ENCODE results near the gene WDFY3. TPM values are rescaled to one million over a fixed set of nuclear protein-coding genes. Genes with fewer than 3 reads are reported as not detected.

WDFY3 gene
- total RNA-seq, 2 experiments from 2014 or later = 0.09 to 0.38 TPM

DNA sequence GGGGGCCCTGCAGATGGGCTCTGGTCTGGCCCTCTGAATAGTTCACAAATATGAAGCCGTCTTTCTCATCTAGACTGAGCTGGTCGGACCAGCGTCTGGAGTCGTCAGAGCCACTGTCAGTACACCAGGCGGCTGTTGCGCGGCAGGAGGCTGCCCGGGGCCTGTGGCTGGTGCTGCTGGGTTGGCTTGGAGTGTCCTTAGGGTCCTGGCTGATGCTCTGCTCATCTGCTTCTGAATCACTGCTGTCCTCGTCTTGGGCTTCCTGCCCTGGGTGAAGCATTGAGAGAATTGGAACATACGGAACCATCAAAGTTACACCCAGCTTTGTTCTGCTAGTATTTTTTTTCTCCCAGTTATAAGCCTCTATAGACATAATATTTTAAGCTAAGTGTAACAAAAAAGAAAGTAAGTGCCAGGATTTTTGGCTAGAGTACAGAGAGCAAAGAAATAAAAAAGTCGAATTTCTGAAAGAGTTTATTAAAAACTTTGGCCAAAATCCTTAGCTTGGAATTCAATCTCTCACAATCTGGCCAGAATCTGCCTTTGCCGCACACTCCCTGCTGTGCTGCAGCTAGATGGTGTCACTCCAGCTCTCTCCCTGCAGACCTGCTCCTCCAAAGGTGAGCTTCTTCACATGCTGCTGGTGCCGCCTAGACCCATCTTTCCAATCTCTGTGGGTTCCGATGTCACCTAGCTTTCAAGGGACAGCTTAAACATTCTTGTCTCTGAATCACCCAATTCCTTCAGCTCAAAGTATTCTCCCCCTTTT is 287.3 kb downstream of the WDFY3 start:
- ATAC-seq = no peak
- TF ChIP-seq, protein P1, sequence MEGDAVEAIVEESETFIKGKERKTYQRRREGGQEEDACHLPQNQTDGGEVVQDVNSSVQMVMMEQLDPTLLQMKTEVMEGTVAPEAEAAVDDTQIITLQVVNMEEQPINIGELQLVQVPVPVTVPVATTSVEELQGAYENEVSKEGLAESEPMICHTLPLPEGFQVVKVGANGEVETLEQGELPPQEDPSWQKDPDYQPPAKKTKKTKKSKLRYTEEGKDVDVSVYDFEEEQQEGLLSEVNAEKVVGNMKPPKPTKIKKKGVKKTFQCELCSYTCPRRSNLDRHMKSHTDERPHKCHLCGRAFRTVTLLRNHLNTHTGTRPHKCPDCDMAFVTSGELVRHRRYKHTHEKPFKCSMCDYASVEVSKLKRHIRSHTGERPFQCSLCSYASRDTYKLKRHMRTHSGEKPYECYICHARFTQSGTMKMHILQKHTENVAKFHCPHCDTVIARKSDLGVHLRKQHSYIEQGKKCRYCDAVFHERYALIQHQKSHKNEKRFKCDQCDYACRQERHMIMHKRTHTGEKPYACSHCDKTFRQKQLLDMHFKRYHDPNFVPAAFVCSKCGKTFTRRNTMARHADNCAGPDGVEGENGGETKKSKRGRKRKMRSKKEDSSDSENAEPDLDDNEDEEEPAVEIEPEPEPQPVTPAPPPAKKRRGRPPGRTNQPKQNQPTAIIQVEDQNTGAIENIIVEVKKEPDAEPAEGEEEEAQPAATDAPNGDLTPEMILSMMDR (IDR thresholded peaks at IDR 0.05) = no peak
- intact Hi-C loops (cut with micrococcal nuclease) = no loop called here
- Mint-ChIP-seq H3K27me3 (no peaks in the 10 kb centered on the region), H3K4me1 (ENCODE audit: low read depth) (peaks cover 13% of the 10 kb centered on the region), H3K36me3 (ENCODE audit: low read depth) (no peaks in the 10 kb centered on the region), H3K9me3 (no peaks in the 10 kb centered on the region), H3K4me3 (no peak overlapping the region), H3K27ac (no peak overlapping the region)
- ChIA-PET CTCF (no interaction called here), POLR2A (no interaction called here)
- DNase-seq = no peak

DNA sequence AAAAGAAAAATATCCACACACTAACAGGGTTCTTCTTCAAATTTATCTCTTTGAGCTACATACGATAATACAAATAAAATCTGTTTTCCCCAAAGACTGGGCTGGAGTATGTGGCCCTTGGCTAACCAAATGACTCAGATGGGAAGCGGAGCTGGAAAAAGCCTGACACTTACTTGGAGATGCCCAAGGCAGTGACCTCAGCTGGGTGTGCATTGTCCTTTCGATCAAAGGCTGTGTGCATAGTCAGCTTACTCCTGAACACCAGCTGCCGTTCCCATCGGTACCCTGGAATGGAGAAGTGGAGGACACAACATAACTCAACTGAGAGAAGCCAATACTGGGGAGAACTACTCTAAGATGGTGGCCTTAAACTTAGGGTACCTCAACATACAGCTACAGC is 288.5 kb downstream of the WDFY3 start:
- TF ChIP-seq, protein P1 (IDR thresholded peaks at IDR 0.05) = no peak
- no peak for DNase-seq
- Mint-ChIP-seq H3K4me1 (ENCODE audit: low read depth) (peaks cover 11% of the 10 kb centered on the region), H3K36me3 (ENCODE audit: low read depth) (no peaks in the 10 kb centered on the region), H3K27me3 (no peaks in the 10 kb centered on the region), H3K27ac (no peak overlapping the region), H3K4me3 (no peak overlapping the region), H3K9me3 (no peaks in the 10 kb centered on the region)
- POLR2A ChIA-PET = no interaction called here
- no peak for ATAC-seq
- CTCF ChIA-PET = no interaction called here
- intact Hi-C loops (cut with micrococcal nuclease) = no loop called here

- intact Hi-C loops (cut with micrococcal nuclease) = no loop called here
- no peaks in the 10 kb centered on the region for H3K27me3 Mint-ChIP-seq
- no peak overlapping the region for H3K4me3 Mint-ChIP-seq
- H3K36me3 Mint-ChIP-seq (ENCODE audit: low read depth) = no peaks in the 10 kb centered on the region
- no peak overlapping the region for H3K27ac Mint-ChIP-seq
- ChIA-PET POLR2A (no interaction called here), CTCF (no interaction called here)
- no peak for ATAC-seq
- TF ChIP-seq, protein P1 (IDR thresholded peaks at IDR 0.05) = no peak
- no peaks in the 10 kb centered on the region for H3K9me3 Mint-ChIP-seq
- no peak for DNase-seq
- H3K4me1 Mint-ChIP-seq (ENCODE audit: low read depth) = peaks cover 11% of the 10 kb centered on the region
Measured at GRCh38 chr4:84677093-84677492, 289.4 kb downstream of the WDFY3 start.

GRCh38 chr4:84673475-84674240 is 292.8 kb downstream of the WDFY3 start:
- ATAC-seq (no peak), DNase-seq (no peak)
- Mint-ChIP-seq H3K27ac (no peak overlapping the region), H3K27me3 (no peaks in the 10 kb centered on the region), H3K9me3 (no peaks in the 10 kb centered on the region), H3K4me3 (no peak overlapping the region), H3K4me1 (ENCODE audit: low read depth) (no peaks in the 10 kb centered on the region), H3K36me3 (ENCODE audit: low read depth) (no peaks in the 10 kb centered on the region)
- TF ChIP-seq, protein P1 (IDR thresholded peaks at IDR 0.05) = no peak
- intact Hi-C loops (cut with micrococcal nuclease) = no loop called here
- ChIA-PET POLR2A (no interaction called here), CTCF (no interaction called here)

- Mint-ChIP-seq H3K4me3 (no peak overlapping the region), H3K4me1 (ENCODE audit: low read depth) (no peaks in the 10 kb centered on the region), H3K27me3 (no peaks in the 10 kb centered on the region), H3K27ac (no peak overlapping the region), H3K9me3 (no peaks in the 10 kb centered on the region), H3K36me3 (ENCODE audit: low read depth) (no peaks in the 10 kb centered on the region)
- TF ChIP-seq, protein P1 (IDR thresholded peaks at IDR 0.05) = no peak
- ATAC-seq = no peak
- CTCF ChIA-PET = no interaction called here
- intact Hi-C loops (cut with micrococcal nuclease) = no loop called here
- no peak for DNase-seq
- POLR2A ChIA-PET = no interaction called here
Measured at GRCh38 chr4:84672177-84672576, 294.3 kb downstream of the WDFY3 start.
